ENCODE data around the gene FBXL22. TPM values are rescaled to one million over a fixed set of nuclear protein-coding genes. Genes with fewer than 3 reads are reported as not detected.

The FBXL22 gene
- total and polyA plus RNA-seq, 2 donors (not counting 1 experiment from before 2014, with no cell fraction given): 0.30 to 2.5 TPM

GRCh38 chr15:63626955-63627354 lies 29.8 kb downstream of the FBXL22 start:
- Histone ChIP-seq H3K79me2 (ENCODE audit: control insufficient read depth, insufficient read depth, low read length) (no peaks in the 10 kb centered on the region), H3K27ac (ENCODE audit: low read length in 2 of 2) (peak overlapping the region in 1 of 2 donors; percentile 44), H3K9ac (ENCODE audit: low read length) (no peak overlapping the region), H3K9me3 (ENCODE audit: control extremely low read depth in 1 of 3, control insufficient read depth in 2 of 3, insufficient read depth in 1 of 3, low read length in 2 of 3) (no peaks in the 10 kb centered on the region), H3K27me3 (replicated peaks in 1 of 4; ENCODE audit: control extremely low read depth in 1 of 4, control insufficient read depth in 3 of 4, insufficient read depth in 4 of 4, low read length in 3 of 4) (no peaks in the 10 kb centered on the region), H4K20me1 (ENCODE audit: control insufficient read depth, insufficient read depth, low read length, poor library complexity, severe bottlenecking) (no peaks in the 10 kb centered on the region), H3K4me2 (replicated peaks; ENCODE audit: low read depth, low read length, poor library complexity, severe bottlenecking) (no peak overlapping the region), H3K4me3 (ENCODE audit: control extremely low read depth in 1 of 5, extremely low read depth in 1 of 5, insufficient read depth in 1 of 5, low read depth in 2 of 5, low read length in 4 of 5) (no peak overlapping the region), H3K36me3 (replicated peaks in 1 of 2; ENCODE audit: control extremely low read depth in 1 of 2, control insufficient read depth in 1 of 2, extremely low read depth in 1 of 2, insufficient read depth in 2 of 2, low read length in 1 of 2) (peaks cover 23 to 88% of the 10 kb centered on the region in 2 experiments), H3K4me1 (ENCODE audit: control insufficient read depth in 2 of 2, insufficient read depth in 2 of 2, low read length in 2 of 2) (peaks cover 5 to 16% of the 10 kb centered on the region in 2 donors), H2AFZ (ENCODE audit: insufficient read depth, low read depth, low read length, poor library complexity, severe bottlenecking) (no peak overlapping the region)
- ChIA-PET CTCF (interaction anchor here (0.6 to 0.8 kb wide), 2 partner anchors 161 to 384 kb away, joined by 3 to 6 read pairs; no protein-coding TSS in a partner anchor), POLR2A (no interaction called here)
- H3K27ac Mint-ChIP-seq: peak overlapping the region; percentile 46
- peaks cover 16% of the 10 kb centered on the region for H3K4me1 Mint-ChIP-seq
- H3K9me3 Mint-ChIP-seq (ENCODE audit: insufficient read depth): no peaks in the 10 kb centered on the region
- WGBS (ENCODE audit: insufficient coverage): 20% methylated on average over 1 of the region's 1 CpG
- ATAC-seq (ENCODE audit: low read depth): no peak
- intact Hi-C loops (cut with micrococcal nuclease): no loop called here
- no peaks in the 10 kb centered on the region for H3K27me3 Mint-ChIP-seq
- DNase-seq: no peak
- H3K4me3 Mint-ChIP-seq: no peak overlapping the region
- no peak for TF ChIP-seq EZH2 (IDR thresholded peaks at IDR 0.05; ENCODE audit: borderline replicate concordance, insufficient read depth, low read depth, low read length, poor library complexity, severe bottlenecking)
- no peak for TF ChIP-seq CTCF (IDR thresholded peaks at IDR 0.05)

DNA sequence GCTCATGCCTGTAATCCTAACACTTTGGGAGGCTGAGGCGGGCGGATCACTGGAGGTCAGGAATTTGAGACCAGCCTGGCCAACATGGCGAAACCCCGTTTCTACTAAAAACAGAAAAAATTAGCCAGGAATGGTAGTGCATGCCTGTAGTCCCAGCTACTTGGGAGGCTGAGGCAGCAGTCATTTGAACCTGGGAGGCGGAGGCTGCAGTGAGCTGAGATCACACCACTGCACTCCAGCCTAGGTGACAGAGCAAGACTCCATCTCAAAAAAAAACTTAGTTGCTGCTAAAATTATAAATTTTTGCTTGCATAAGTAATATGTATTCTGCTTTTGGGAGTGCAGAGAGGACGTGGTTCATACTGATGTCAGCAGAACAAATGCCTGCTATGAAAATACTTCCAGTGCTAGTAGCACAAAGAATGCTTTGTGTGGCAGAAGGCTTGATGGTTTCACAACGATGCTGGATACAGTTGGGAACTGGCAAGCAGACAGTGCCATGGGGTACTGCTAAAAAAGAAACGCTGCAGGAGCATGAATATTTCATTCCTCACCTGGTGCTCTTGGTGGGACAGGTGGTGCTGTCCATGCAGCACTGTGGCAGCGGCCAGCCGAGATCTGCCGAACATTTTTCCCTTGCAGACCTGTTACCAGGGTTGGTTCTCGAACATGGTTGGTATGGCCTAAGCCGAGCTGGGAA lies 31.1 kb downstream of the FBXL22 start:
- Mint-ChIP-seq H3K4me1 (peaks cover 10% of the 10 kb centered on the region), H3K9me3 (ENCODE audit: insufficient read depth) (no peaks in the 10 kb centered on the region), H3K4me3 (no peak overlapping the region), H3K27ac (no peak overlapping the region), H3K27me3 (no peaks in the 10 kb centered on the region)
- no peak overlapping the region for H3K4me2 ChIP-seq (replicated peaks; ENCODE audit: low read depth, low read length, poor library complexity, severe bottlenecking)
- ChIA-PET CTCF (interaction anchor here (1.2 to 1.4 kb wide), 2 partner anchors 18 to 162 kb away, joined by 3 to 4 read pairs; no protein-coding TSS in a partner anchor), POLR2A (interaction anchor here (0.7 kb wide), 1 partner anchor 15 kb away, joined by 7 read pairs; no protein-coding TSS in a partner anchor)
- H3K79me2 ChIP-seq (ENCODE audit: control insufficient read depth, insufficient read depth, low read length): no peaks in the 10 kb centered on the region
- no peak for DNase-seq
- H3K36me3 ChIP-seq (replicated peaks in 1 of 2; ENCODE audit: control extremely low read depth in 1 of 2, control insufficient read depth in 1 of 2, extremely low read depth in 1 of 2, insufficient read depth in 2 of 2, low read length in 1 of 2): peaks cover 21 to 89% of the 10 kb centered on the region in 2 experiments
- H3K9ac ChIP-seq (ENCODE audit: low read length): no peak overlapping the region
- WGBS (ENCODE audit: insufficient coverage): 98% methylated on average over 6 of the region's 13 CpGs
- H3K4me3 ChIP-seq (ENCODE audit: control extremely low read depth in 1 of 5, extremely low read depth in 1 of 5, insufficient read depth in 1 of 5, low read depth in 2 of 5, low read length in 4 of 5): no peak overlapping the region
- H2AFZ ChIP-seq (ENCODE audit: insufficient read depth, low read depth, low read length, poor library complexity, severe bottlenecking): no peak overlapping the region
- intact Hi-C loops (cut with micrococcal nuclease): no loop called here
- TF ChIP-seq CTCF (IDR thresholded peaks at IDR 0.05) (no peak), EZH2 (IDR thresholded peaks at IDR 0.05; ENCODE audit: borderline replicate concordance, insufficient read depth, low read depth, low read length, poor library complexity, severe bottlenecking) (no peak)
- ATAC-seq (ENCODE audit: low read depth): no peak
- no peaks in the 10 kb centered on the region for H3K9me3 ChIP-seq (ENCODE audit: control extremely low read depth in 1 of 3, control insufficient read depth in 2 of 3, insufficient read depth in 1 of 3, low read length in 2 of 3)
- no peaks in the 10 kb centered on the region for H4K20me1 ChIP-seq (ENCODE audit: control insufficient read depth, insufficient read depth, low read length, poor library complexity, severe bottlenecking)
- no peak overlapping the region for H3K27ac ChIP-seq (ENCODE audit: low read length in 2 of 2)
- H3K4me1 ChIP-seq (ENCODE audit: control insufficient read depth in 2 of 2, insufficient read depth in 2 of 2, low read length in 2 of 2): peaks cover 7% of the 10 kb centered on the region in 2 donors
- no peaks in the 10 kb centered on the region for H3K27me3 ChIP-seq (replicated peaks in 1 of 4; ENCODE audit: control extremely low read depth in 1 of 4, control insufficient read depth in 3 of 4, insufficient read depth in 4 of 4, low read length in 3 of 4)
